ACC112 (cell line): Measurements from ENCODE around the gene RAD51B.
A peak's percentile ranks its signal among the peaks of the same experiment; 100 is the strongest.
"Not testable (repeated sequence)": the region's sequence is repeated elsewhere in the genome, so short reads cannot be mapped to it uniquely, and the experiment has no call there.

Experiments used
- H2AFZ ChIP-seq: fragments of 200-600 bp; sonication (generic); one replicate; pipeline ENCODE4 v1.6.0; 2017; ENCODE audit warnings: antibody characterized with exemption, low read length; ENCODE audit not compliant: unreplicated experiment
- H3K27ac ChIP-seq: fragments of 200-600 bp; sonication (generic); 2 replicates; pipeline ENCODE4 v1.5.1; 2014; ENCODE audit warnings: low read depth, mild to moderate bottlenecking, antibody characterized with exemption, low read length, moderate library complexity
- H3K27me3 ChIP-seq: fragments of 200-600 bp; sonication (generic); 2 replicates; pipeline ENCODE4 v1.6.1; 2014; ENCODE audit warnings: mild to moderate bottlenecking, antibody characterized with exemption, low read length, moderate library complexity, mixed read lengths; ENCODE audit not compliant: insufficient read depth
- H3K36me3 ChIP-seq: fragments of 200-600 bp; sonication (generic); 2 replicates; pipeline ENCODE4 v1.6.1; 2016; ENCODE audit warnings: mild to moderate bottlenecking, antibody characterized with exemption, low read length, moderate library complexity, mixed read lengths; ENCODE audit not compliant: insufficient read depth
- H3K4me1 ChIP-seq: fragments of 200-600 bp; sonication (generic); one replicate; pipeline ENCODE4 v1.6.1; 2016; ENCODE audit warnings: low read length, mixed read lengths; ENCODE audit not compliant: insufficient read depth, unreplicated experiment, control insufficient read depth
- H3K4me3 ChIP-seq: fragments of 200-600 bp; sonication (generic); 2 replicates; pipeline ENCODE4 v1.5.1; 2014; ENCODE audit warnings: mild to moderate bottlenecking, low read depth, low read length
- H3K79me2 ChIP-seq: fragments of 200-600 bp; sonication (generic); one replicate; pipeline ENCODE4 v1.6.0; 2016; ENCODE audit warnings: low read length; ENCODE audit not compliant: control insufficient read depth, unreplicated experiment, insufficient read depth

RAD51B gene

DNA sequence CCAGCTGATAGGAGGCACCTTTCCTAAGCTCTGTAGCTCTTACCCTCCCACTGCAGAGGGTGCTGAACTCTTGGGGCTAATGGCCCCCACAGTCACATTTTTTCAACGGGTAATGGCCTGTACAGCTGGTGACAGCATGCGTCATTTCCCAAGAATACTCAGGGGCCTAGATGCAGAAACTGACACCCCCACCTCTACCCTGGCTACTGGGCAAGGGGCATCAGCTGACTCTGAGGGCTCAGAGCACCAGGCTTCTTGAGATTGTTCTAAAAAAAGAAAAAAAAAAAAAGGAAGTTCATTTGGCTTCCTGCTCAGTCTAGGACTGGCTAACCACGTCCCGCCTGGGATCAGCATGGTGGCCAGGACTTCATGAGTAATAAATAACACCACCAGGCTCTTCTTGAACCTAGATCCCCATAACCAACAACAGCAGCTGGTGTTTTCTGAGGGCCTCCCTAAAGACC, 938.1 kb downstream of the RAD51B start:
- no peak overlapping the region for H3K4me3 ChIP-seq
- H2AFZ ChIP-seq, result no peak overlapping the region
- no peaks in the 10 kb centered on the region for H3K36me3 ChIP-seq
- no peaks in the 10 kb centered on the region for H3K79me2 ChIP-seq
- no peak overlapping the region for H3K27ac ChIP-seq
- H3K4me1 ChIP-seq, result peaks cover 9% of the 10 kb centered on the region
- no peaks in the 10 kb centered on the region for H3K27me3 ChIP-seq

DNA sequence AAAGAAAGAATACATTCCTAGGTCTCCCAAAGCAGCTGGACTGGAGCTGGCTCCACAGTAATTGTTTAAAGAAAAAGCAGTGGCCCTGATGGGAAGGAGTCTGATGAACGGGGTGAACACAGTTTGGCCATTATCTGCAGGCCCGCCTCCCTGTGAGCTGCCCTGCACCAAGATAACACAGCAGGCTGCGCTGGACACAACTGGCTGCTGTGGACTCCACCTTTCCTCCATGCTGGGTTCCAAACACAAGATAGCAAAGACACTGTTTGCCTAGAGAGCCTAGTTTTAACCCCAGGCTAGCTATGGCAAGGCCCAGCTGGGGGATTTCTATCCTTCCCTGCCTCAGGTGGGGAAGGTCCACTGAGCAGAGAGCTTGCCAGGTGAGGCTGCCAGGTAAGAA, 938.7 kb downstream of the RAD51B start:
- Histone ChIP-seq H3K79me2 (no peaks in the 10 kb centered on the region), H3K4me1 (peaks cover 15% of the 10 kb centered on the region)

DNA sequence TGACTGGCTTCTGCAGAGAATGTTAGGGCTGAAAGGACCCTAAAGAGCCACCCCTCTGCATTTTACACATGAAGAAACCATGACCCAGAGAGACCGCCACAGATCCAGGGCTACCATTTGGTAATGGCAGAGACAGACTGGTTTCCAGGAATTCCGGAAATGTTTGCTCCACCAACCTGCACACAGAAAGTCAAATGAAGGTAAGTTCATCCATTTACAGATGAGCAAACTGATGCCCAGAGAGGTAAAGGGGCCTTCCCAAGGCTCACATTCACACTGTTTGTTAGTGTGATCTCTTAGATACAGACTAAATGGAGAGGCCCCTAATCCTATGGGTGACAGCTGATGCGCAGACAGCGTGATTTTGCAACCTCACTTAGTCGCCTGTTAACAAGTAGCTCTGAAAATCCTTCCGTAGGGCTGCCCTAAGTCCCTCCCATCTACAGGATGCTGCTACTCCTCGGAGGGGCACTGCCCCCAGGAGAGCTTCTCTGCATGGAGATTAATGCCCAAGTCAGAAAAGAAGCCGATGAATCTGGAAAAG, 939.5 kb downstream of the RAD51B start:
- H2AFZ ChIP-seq, result no peak overlapping the region
- H3K27me3 ChIP-seq, result no peaks in the 10 kb centered on the region
- H3K36me3 ChIP-seq, result no peaks in the 10 kb centered on the region
- no peak overlapping the region for H3K4me3 ChIP-seq
- peaks cover 17% of the 10 kb centered on the region for H3K4me1 ChIP-seq
- H3K27ac ChIP-seq, result no peak overlapping the region
- H3K79me2 ChIP-seq, result no peaks in the 10 kb centered on the region

More for the DNA sequence above, 938.7 kb downstream of the RAD51B start:
- Histone ChIP-seq H3K27ac (no peak overlapping the region), H3K36me3 (no peaks in the 10 kb centered on the region), H2AFZ (no peak overlapping the region), H3K27me3 (no peaks in the 10 kb centered on the region), H3K4me3 (no peak overlapping the region)

DNA sequence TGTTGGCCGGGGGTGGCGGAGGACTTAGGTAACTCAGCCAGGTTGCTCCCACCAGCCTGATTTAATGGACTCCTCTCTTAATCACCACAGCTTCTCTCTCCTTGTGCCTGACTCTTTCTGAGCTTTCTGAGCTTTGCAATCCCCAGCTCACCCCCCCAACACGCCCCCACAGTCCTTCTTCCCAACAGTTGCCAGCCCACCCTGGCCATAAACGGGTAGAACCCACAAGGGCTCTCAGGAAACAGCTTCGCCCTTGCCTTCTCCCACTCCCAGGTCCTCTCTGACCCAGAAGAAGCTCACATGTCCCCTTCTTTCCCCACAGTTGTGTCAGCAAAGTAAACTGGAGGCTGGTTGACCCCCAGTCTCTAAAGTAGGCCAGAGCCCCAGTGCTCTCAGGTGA, 940.4 kb downstream of the RAD51B start:
- no peaks in the 10 kb centered on the region for H3K79me2 ChIP-seq
- no peak overlapping the region for H2AFZ ChIP-seq
- H3K36me3 ChIP-seq, result no peaks in the 10 kb centered on the region
- no peak overlapping the region for H3K27ac ChIP-seq
- H3K4me1 ChIP-seq, result peaks cover 17% of the 10 kb centered on the region
- H3K27me3 ChIP-seq, result no peaks in the 10 kb centered on the region
- no peak overlapping the region for H3K4me3 ChIP-seq

DNA sequence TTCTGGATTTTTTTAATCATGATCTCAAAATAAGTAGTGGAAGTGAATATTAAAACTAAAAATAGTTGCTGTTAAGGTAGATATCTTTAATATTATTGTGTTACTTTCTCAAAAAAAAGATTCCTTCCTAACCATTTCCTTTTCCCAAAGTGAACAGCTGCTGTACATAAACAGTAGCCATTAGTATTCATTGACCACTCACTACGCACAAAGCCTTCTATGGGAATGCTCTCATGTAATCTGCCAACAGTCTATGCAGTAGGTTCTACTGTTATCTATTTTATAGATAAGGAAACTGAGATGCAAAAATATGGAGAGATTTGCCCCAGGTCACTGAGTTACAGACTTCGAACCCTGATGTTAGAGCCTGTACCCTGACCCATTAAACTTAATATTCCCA, 941.2 kb downstream of the RAD51B start:
- H3K4me3 ChIP-seq, result no peak overlapping the region
- no peaks in the 10 kb centered on the region for H3K36me3 ChIP-seq
- H3K79me2 ChIP-seq, result no peaks in the 10 kb centered on the region
- no peak overlapping the region for H3K27ac ChIP-seq
- no peak overlapping the region for H2AFZ ChIP-seq
- peaks cover 17% of the 10 kb centered on the region for H3K4me1 ChIP-seq
- H3K27me3 ChIP-seq, result no peaks in the 10 kb centered on the region

DNA sequence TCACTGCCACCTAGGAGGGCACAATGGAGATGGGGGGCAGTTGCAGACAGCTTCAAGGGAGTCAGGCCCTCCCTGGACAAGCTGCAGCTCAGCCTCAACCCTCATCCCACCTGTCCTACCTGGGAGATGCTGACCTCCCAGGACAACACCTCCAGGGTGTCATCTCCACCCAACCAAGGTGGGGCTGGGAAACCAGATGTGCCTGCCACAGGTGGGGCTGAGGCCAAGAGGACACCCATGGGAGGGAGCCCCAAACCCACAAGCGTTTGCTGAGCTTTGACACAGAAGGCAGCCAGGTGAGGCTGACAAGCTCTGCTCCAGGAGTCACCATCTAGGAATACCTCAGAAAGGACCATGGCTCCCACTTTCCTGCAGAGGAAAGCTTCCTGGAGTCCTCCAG, 941.8 kb downstream of the RAD51B start:
- Histone ChIP-seq H3K79me2 (no peaks in the 10 kb centered on the region), H2AFZ (no peak overlapping the region), H3K4me3 (no peak overlapping the region), H3K36me3 (no peaks in the 10 kb centered on the region), H3K27me3 (no peaks in the 10 kb centered on the region), H3K4me1 (peaks cover 17% of the 10 kb centered on the region), H3K27ac (no peak overlapping the region)

DNA sequence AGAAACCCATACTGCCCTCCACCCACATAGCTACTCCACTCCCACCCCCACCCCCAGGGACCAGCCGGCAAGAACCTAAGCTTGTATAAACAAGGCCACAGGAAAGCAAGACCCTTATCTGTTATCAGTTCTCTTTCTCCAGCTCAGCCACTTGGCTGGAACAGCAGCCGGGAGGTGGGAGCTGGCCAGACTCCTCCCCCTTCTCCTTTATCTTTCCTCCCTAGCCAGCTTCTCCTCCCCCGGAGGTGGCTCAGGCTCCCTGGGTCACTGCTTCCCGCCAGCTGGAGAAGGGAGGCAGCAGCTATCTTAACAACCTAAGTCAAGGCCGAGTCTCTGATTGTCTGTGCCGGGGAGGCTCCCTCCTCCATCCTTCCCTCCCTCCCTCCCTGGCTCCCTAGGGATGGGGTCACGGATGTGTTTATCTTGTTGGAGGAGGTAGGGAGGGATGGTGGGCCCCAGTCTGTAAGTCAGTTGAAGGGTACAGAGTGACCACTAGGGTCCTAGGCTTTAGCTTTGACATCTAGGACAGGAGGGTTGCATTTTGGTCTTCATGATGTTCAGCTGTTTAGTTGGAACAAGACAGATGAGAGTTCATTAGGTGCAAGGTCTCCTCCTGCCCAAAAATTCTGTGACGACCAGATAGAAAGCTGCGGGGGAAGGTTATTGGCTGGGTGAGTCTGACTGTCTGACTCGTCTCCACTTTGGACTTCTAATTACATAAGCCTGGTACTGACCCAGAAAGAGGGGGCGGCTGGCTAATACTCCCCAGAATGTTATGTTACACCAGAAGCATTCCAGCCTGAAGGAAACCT, 943.6 kb downstream of the RAD51B start:
- Histone ChIP-seq H3K4me3 (0 out of 2 replicates have a peak overlapping the region, but pooled peaks have one; percentile 7), H3K4me1 (peaks cover 17% of the 10 kb centered on the region), H2AFZ (peak overlapping the region; percentile 20), H3K27ac (peak overlapping the region; percentile 46), H3K79me2 (no peaks in the 10 kb centered on the region), H3K36me3 (no peaks in the 10 kb centered on the region), H3K27me3 (no peaks in the 10 kb centered on the region)

DNA sequence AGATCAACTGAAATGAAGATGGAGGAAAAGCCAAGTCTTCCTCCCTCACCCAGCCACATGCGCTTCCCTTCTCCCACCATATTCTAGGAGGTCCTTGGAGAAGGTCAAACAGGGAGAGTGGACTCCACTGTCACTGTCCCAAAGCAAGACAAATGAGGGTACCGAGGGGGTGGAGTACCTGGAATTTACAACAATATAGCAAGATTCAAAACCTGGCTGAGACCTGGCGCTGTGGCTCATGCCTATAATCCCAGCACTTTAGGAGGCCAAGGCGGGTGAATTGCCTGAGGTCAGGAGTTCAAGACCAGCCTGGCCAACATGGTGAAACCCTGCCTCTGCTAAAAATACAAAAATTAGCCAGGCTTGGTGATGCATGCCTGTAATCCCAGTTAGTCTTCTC, 944.3 kb downstream of the RAD51B start:
- peaks cover 17% of the 10 kb centered on the region for H3K4me1 ChIP-seq
- not testable (repeated sequence) for H2AFZ ChIP-seq, H3K27me3 ChIP-seq, H3K36me3 ChIP-seq, H3K79me2 ChIP-seq, H3K4me3 ChIP-seq
- peak overlapping the region; percentile 46; the same call in 1 of the 2 replicates for H3K27ac ChIP-seq

DNA sequence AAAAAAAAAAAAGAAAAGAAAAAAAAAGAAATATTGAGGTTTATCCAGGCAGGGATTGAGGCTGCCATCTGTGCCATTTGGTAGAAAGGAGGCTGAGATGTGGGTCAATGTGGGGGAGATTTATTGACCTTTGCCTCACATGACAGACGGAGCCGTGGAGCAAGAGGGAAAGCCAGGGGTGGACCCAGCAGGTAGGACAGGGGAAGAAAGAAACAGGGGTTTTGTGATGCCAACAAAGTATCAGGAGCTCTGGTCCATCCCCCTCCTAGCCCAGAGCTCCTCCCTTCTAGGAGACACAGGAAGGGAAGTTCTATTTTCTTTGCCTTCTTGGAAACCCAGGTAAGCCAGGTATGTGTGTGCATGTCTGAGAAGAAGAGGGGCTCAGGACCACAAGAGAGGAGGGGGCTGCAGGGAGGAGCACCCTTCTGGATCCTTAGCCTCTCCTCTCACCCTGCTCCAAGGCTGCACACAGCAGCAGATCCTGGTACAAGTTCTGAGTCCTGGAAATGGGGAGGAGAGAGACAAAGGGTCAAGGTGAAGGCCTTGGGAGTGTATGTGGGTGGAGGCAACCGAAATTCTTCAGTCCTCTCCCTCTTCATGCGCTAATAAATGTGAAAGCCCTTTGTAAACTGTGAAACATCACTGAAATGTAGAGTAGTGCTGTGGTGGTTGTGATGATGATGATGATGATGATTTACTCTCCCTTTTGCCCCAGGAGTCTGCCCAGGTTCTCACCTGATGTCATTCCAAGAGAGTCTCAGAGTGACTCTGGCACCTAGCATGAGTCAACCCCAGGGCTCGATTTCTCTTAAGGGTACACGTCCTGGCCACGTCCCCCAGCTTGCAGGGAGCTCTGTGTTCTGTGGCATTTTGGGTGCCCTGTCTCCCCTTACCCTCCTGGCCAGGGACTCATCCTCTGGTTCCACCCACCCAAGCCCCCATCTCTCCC, 947.0 kb downstream of the RAD51B start:
- H3K27me3 ChIP-seq, result no peaks in the 10 kb centered on the region
- no peaks in the 10 kb centered on the region for H3K36me3 ChIP-seq
- no peak overlapping the region for H3K27ac ChIP-seq
- peaks cover 17% of the 10 kb centered on the region for H3K4me1 ChIP-seq
- no peak overlapping the region for H2AFZ ChIP-seq
- no peak overlapping the region for H3K4me3 ChIP-seq
- H3K79me2 ChIP-seq, result no peaks in the 10 kb centered on the region

DNA sequence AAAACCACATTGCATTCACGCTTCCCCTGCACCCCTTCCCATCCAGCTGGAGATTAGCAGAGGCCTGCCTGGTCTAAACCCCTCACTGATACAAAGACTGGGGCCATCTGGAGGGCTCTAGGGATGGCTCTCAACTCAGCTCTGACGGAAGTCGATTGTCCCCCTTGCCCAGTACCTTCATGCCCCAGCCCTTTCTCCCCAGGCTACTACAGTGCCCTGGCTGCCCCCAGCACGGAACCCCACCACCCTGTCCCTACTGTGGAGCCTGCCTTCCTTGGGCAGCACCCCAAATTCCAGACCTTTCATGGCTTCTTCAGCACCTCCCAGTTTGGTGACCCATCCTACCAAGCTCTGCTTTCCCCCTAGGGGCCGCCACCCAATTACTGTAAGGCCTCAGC, 947.7 kb downstream of the RAD51B start:
- no peaks in the 10 kb centered on the region for H3K79me2 ChIP-seq
- H3K4me3 ChIP-seq, result no peak overlapping the region
- no peaks in the 10 kb centered on the region for H3K36me3 ChIP-seq
- peaks cover 17% of the 10 kb centered on the region for H3K4me1 ChIP-seq
- H3K27ac ChIP-seq, result no peak overlapping the region
- H2AFZ ChIP-seq, result no peak overlapping the region
- no peaks in the 10 kb centered on the region for H3K27me3 ChIP-seq
